ENCODE data around the gene AUNIP. TPM values are rescaled to one million over a fixed set of nuclear protein-coding genes. Genes with fewer than 3 reads are reported as not detected.

The AUNIP gene, protein sequence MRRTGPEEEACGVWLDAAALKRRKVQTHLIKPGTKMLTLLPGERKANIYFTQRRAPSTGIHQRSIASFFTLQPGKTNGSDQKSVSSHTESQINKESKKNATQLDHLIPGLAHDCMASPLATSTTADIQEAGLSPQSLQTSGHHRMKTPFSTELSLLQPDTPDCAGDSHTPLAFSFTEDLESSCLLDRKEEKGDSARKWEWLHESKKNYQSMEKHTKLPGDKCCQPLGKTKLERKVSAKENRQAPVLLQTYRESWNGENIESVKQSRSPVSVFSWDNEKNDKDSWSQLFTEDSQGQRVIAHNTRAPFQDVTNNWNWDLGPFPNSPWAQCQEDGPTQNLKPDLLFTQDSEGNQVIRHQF
- 4.5 and 5.5 TPM in 2 replicates for total RNA-seq

GRCh38 chr1:25858906-25859789 is at the start of gene AUNIP:
AUNIP (minus strand) TSS chr1:25859457; CDS start chr1:25859357, 100 bp downstream.

GRCh38 chr1:25905680-25906643 is 46.7 kb upstream of the AUNIP start, which contains the start of gene STMN1:
STMN1 (minus strand) TSS chr1:25906419; CDS start chr1:25904676, 1,743 bp downstream.

DNA sequence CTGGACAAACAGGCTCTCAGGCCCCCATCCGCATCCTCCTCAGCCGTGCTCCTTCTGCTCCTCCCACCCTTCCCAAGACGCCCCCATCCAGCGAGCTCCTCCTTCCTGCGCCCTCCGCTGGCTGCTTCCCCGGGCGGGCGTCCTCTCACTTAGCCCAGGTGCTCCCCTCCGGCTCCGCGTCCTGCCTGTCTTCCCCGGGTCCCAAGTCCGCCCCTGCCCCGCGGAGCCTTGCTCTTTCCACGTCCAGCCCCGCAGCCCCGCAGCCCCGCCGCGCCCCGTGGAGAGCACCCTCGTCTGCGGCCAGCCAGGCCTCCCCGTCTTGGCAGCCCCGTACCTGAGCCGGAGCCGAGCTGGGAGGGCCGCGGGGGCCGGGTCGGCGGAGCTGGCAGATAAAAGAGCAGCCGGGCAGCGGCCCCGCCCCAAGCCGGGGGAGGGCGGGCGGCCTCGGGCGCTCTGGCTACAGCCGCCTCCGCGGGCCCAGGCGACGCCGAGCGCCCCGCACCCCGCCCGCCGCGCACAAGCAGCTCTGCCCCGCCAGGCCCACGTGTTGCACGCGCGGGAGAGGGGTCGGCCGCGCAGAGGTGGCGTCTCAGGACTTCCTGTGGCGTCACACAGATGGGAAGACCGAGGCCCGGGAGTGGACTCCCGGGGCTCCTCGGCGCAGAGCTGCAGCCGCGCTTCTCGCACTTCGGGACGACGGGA is 16.0 kb upstream of the AUNIP start, which contains the start of gene PAQR7:
TSS of gene PAQR7 (minus strand) at position 555 of the 702 bp plus-strand sequence. CDS start 11,869 bp downstream, outside the sequence.

GRCh38 chr1:25819491-25820246 is 39.6 kb downstream of the AUNIP start, which contains the start of gene MTFR1L:
MTFR1L (plus strand) TSS chr1:25819954; CDS start chr1:25823105, 3,151 bp downstream.

GRCh38 chr1:25799935-25800702 is 59.1 kb downstream of the AUNIP start, which contains the start of gene SELENON:
SELENON (plus strand) TSS chr1:25800193; CDS start chr1:25800231, 38 bp downstream.

Other genes with a start within 250 kb of the AUNIP start
- under 0.01 and 0.15 TPM in 2 replicates for gene MAN1C1, start 242.7 kb downstream of the AUNIP start, total RNA-seq
- gene SELENON, start 59.3 kb downstream of the AUNIP start, total RNA-seq: 18.1 and 19.5 TPM in 2 replicates
- 28.3 and 28.7 TPM in 2 replicates for gene MTFR1L, start 39.5 kb downstream of the AUNIP start, total RNA-seq
- 2.6 and 5.8 TPM in 2 replicates for gene PAQR7, start 16.3 kb upstream of the AUNIP start, total RNA-seq
- 167 and 239 TPM in 2 replicates for gene STMN1, start 47.0 kb upstream of the AUNIP start, total RNA-seq
- gene PAFAH2, start 138.6 kb upstream of the AUNIP start, total RNA-seq: 5.8 and 7.0 TPM in 2 replicates
- under 0.01 TPM in 1 of 2 replicates, not detected in the other for gene EXTL1, start 162.3 kb upstream of the AUNIP start, total RNA-seq
- not detected in 2 replicates for gene SLC30A2, start 186.7 kb upstream of the AUNIP start, total RNA-seq
- gene TRIM63, start 208.2 kb upstream of the AUNIP start, total RNA-seq: not detected in 2 replicates

Measured in epithelial cell of umbilical artery (primary cell).